HG02870 (cell line): ENCODE data around the gene ACACB.

Source experiments
- ATAC-seq: cut with Tn5 transposase; IDR thresholded peaks from one replicate; pipeline ENCODE4 v1.9.1; 2021; ENCODE audit warnings: mild to moderate bottlenecking, moderate library complexity; ENCODE audit not compliant: unreplicated experiment

Gene ACACB

DNA sequence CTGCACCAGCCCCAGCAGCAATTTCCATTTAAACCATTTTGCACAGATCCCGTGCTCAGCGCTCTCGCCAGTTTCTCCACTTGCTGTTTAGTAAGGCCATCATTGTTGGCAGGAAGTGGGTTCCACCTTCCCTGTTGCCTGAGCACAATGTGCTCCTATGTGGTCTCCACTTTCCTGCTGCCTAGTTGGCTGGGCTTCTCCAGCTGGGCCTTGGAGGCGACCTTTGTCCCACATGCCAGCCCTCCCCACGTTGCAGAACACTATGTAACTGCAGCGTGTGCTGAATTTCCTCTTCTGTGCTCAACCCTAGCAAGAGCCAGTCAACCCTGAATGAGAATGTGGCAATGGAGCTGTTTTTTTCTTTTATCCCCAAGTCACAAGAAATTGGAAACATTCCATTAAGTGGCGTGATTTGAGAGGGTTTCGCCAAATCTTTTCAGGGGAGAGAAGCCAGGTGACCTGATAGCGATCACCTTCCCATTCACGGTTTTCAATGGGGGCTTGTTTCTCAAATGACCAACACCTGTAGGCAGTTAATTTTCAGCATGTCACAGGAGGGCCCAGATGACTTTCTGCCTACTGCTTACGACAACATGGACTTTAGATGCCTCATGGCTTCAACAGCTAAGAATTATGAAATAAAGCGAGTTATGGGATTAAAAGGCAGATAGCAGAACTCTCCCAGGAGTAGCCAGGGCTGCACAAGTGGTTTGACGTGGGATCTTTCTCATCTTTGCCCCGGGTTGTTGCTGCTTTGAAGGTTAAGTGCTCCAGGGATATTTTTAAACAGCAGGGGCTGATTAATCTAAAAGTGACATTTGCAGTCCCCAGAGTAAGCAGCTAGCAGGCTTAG is at the start of gene ACACB:
Gene ACACB (plus strand): TSS at position 830 of the 853 bp plus-strand sequence. CDS start 22,819 bp downstream, outside the sequence.
- no peak for ATAC-seq

DNA sequence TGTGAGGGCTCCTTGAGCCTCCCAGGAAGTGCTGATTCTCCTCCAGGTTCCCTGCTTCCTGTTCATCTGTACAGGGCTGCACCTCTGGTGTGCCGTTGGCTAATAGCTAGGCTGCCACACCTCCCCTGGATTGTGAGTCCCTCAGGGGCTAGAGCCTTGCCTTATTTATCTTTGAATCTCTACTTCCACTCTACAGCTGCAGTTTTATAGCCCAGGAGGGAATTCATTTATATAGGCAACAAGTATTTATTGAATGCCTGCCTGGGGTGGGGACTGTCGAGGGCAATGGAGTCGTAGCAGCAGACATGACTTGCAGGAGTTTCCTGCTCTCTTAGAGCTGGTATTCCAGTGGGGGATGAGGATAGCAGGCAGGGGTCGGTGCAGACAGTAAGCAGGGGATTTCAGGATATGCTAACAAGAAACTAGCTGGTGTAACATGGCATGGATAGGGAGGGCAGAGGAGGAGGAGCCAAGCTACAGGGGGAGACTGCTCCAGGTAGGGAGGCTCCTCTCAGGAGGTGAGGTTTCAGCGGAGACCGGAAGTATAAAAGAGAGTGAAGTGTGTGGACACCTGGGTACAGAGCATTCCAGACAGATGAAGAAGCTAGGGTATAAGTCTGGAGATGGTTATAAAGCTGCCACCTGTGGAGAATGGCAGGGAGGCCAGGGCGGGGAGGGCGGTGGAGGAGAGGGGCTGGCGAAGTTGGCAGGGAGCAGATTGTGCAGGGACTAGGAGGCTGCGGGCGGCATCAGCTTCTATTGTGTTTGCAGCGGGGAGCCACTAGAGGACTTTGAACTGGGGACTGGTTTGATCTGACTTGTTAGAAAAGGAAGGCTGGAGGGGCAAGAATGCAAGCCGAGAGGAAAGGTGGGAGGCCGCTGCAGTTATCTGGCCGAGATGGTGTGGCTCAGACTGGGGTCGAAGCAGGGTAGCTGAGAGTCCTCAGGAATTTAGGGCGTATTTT is 46.8 kb upstream of the ACACB start:
- no peak for ATAC-seq

GRCh38 chr12:109074866-109075265 is 41.5 kb upstream of the ACACB start:
- no peak for ATAC-seq

DNA sequence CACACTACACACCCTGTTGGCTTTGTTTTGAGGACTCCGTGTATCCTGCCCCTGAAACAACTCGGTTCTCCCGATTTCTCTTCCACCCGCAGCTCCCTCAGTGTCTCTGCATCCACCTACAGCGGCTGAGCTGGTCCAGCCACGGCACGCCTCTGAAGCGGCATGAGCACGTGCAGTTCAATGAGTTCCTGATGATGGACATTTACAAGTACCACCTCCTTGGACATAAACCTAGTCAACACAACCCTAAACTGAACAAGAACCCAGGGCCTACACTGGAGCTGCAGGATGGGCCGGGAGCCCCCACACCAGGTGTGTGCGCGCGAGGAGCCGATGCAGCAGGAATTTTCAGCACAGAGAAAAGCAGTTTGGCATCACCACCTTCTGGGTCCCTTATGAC is 33.6 kb upstream of the ACACB start:
- no peak for ATAC-seq

GRCh38 chr12:109084425-109084824 is 32.0 kb upstream of the ACACB start:
- ATAC-seq, result no peak

DNA sequence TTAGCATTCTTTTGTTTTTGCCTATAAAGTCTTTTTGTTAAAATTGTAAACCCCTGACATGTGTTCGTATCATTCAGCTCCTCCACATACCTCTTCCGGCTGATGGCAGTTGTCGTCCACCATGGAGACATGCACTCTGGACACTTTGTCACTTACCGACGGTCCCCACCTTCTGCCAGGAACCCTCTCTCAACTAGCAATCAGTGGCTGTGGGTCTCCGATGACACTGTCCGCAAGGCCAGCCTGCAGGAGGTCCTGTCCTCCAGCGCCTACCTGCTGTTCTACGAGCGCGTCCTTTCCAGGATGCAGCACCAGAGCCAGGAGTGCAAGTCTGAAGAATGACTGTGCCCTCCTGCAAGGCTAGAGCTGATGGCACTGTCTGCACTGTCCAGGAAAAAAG is 30.8 kb upstream of the ACACB start:
- ATAC-seq, result no peak

DNA sequence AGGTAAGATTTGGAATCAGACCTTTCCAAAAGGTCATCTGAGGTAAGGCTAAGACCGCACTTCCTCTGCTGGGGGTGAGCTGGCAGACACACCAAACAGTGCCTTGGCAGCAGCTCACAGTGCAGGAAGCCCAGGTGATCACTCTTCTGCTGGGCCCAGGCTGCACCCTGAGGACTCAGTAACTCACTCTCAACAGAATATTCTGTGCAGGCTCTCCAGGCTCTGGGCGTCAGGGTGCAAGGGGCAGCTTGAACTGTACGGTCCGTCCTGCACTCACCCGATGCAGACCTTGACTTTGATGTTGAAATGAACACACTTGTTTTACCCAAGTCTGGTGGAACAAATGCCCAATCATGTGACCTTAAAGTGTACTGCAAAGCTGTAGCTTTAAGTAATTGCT is 29.1 kb upstream of the ACACB start:
- no peak for ATAC-seq

DNA sequence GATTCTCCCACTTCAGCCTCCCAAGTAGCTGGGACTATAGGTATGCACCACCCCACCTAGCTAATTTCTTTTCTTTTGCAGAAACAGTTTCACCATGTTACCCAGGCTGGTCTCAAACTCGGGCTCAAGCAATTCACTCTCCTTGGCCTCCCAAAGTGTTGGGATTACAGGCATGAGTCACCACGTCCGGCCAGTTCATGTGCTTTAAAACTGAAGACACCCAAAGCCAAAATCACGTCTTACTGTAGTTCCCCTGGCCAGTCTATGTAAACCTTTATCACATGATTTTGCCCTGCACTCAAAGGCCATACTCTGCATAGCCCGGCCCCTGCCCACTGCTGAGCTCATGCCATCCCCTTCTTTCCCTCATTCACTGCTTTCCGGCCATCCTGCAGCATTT is 27.6 kb upstream of the ACACB start:
- ATAC-seq, result no peak

DNA sequence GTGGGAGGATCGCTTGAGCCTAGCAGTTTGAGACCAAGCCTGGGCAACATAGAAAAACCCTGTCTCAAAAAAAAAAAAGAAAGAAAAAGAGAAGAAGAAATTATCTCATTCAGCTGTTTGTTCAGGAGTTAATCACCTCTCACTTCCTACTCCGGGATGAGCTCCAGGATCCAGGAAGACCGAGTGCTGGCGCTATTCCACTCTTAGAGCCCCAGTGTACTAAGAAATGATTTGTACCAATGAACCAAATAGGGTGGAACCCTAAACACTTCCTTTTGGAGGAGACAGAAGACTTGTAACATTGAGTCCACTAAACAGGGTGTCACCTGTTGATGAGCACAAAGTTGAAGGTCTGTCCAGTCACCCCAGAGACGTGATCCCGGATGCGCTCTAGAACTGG is 26.7 kb upstream of the ACACB start:
- no peak for ATAC-seq

- ATAC-seq, result no peak
Measured at GRCh38 chr12:109092497-109093021, 23.8 kb upstream of the ACACB start.

DNA sequence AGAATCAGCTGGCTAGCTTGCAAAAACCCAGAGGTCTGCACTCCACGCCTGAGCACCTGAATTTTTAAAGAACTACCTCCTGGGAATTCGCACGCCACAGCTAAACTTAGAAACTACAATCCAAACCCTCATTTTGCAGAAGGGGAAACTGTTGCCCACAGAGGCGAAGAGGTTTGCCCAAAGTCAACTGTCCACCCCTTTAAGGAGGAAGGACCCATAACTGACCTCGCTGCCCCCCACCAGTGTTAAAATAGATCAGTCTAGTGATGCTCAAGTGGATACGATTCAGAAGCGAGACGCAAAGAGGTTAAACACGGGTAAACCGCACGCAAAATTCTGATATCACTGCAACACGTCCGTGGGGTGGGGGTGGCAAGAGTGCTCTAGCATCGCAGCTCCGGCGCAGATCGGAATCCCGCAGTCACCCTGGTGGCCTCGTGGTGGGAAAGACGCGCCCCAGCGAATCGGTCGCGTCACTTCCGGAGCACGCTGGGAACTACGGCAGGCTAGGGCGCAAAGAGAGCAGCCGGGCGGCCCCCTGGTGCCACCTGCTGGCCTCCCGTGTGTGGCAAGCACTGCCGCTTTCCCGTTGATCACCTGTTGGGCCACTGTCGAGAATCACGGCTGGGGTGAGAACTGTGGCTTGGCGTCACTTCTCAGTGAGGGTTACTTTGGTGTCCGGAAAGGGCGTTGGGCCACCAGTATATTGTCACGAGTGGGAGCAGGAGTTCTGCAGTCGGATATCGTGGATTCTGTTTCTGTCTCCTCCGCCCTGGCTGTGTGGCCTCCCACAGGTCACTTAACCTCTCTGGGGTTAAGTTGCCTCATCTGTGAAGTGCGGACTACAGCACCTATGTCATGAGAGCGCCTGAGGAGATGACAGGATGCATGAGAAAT is 23.1 kb upstream of the ACACB start, which contains the start of gene ALKBH2:
Gene ALKBH2 (minus strand): TSS at position 451 of the 897 bp plus-strand sequence. CDS start 686 bp downstream, outside the sequence.
- peak; percentile 61 for ATAC-seq

GRCh38 chr12:109097140-109097434 is 19.3 kb upstream of the ACACB start:
- no peak for ATAC-seq

DNA sequence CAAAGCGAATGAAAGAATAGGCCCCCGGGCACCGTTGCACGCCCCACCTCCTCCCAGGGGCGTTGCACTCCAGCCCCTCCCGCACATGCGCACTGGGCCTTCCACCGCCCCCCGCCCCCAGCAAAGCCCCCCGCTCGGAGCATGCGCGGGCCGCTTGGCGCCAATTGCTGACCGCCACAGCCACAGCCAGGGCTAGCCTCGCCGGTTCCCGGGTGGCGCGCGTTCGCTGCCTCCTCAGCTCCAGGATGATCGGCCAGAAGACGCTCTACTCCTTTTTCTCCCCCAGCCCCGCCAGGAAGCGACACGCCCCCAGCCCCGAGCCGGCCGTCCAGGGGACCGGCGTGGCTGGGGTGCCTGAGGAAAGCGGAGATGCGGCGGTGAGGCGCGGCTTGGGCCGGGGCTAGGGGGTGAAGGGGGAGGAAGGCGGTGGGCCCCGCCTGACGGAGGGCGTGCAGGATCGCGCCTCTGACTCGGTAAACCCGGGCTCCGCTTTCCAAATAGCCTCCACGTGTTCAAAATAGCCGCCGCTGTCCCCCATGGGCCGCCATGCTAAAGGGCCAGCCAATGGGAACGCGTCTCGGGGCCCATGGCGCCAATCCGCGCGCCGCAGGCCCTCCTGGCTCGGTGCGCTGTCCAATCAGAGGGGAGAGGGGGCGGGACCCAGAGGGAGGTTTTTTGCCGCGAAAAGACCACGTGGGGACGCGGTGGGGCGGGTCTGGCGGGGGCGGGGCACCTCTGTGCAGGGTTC is 18.8 kb upstream of the ACACB start, which contains the start of gene UNG:
Gene UNG (plus strand): TSS at position 163 of the 748 bp plus-strand sequence. CDS start 83 bp downstream, at position 246.
- peak; percentile 90 for ATAC-seq

DNA sequence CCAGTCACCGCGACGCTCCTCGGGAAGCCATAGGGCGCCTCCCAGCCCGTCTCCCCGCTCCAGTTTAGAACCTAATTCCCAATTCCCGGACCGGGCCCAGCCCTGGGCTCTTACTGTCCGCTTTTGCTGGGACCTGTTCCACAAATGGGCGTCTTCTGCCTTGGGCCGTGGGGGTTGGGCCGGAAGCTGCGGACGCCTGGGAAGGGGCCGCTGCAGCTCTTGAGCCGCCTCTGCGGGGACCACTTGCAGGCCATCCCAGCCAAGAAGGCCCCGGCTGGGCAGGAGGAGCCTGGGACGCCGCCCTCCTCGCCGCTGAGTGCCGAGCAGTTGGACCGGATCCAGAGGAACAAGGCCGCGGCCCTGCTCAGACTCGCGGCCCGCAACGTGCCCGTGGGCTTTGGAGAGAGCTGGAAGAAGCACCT is 18.2 kb upstream of the ACACB start:
- ATAC-seq, result peak; percentile 31

DNA sequence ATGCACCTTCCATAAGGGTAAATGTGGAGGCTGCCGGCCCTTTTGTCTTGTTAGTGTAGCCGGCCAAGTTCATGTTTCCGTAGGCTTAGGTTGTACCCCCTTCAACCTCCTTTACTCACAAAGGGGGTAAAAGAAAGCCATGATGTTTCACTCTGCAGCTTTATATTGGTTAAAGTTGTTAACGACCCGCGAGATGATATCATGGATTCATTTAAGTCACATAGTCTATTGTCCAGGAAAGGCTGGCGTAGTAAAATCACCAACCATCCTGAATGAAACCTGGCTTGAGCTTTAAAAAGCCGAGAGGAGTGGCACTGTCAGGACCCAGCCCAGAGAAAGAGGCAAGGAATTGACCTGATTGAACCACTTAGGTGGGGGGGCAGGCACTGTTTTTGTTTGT is 17.7 kb upstream of the ACACB start:
- ATAC-seq, result no peak

DNA sequence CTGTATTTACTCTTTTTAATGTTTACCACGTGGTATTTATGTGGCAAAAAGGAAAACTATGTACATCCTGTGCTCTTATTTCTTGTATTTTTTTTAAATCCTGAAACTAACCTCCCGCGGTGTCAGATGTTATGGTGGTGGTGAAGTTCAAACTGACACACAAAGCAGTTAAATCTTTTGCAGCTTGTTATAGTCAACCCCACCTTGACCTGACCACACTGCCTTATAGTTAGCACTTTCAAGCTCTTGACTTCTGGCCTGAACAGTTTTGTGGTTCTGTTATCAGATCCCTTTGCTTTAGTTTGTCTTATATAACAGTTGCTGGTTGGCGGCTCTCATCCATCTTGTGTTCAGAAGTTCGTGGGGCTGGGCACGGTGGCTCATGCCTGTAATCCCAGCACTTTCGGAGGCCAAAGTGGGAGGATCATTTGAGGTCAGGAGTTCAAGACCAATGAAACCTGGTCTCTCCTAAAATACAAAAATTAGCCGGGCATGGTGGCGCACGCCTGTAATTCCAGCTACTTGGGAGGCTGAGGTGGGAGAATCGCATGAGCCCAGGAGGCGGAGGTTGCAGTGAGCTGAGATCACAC is 16.9 kb upstream of the ACACB start:
- ATAC-seq, result no peak

GRCh38 chr12:109100741-109101140 is 15.6 kb upstream of the ACACB start:
- no peak for ATAC-seq

- no peak for ATAC-seq
Measured at GRCh38 chr12:109102491-109102890, 13.9 kb upstream of the ACACB start.

DNA sequence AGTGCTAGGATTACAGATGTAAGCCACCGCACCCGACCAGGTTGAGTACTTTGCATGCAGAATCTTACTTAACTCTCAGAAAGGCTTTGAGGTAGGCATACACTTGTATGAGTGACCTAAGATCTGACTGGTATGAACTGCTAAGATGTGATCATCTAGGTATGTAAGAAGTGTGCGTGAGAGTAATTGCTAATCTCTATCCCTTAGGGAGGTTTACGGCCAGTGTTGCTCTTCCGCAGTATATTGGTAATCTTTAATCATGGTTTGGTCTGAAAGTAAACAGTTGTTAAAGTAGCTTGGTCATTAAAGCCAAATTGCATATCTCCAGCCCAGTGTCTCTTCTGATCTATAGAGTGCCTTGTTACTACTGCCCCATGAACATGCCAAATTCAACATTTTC is 11.2 kb upstream of the ACACB start:
- no peak for ATAC-seq
